ENCODE data around the gene FADS1. TPM values are rescaled to one million over a fixed set of nuclear protein-coding genes. Genes with fewer than 3 reads are reported as not detected.

Gene FADS1
- total and polyA plus RNA-seq, 2 of the 13 experiments (the other 11 are each of a cell fraction or from before 2014, with no cell fraction given), result 91.8 to 108 TPM

DNA sequence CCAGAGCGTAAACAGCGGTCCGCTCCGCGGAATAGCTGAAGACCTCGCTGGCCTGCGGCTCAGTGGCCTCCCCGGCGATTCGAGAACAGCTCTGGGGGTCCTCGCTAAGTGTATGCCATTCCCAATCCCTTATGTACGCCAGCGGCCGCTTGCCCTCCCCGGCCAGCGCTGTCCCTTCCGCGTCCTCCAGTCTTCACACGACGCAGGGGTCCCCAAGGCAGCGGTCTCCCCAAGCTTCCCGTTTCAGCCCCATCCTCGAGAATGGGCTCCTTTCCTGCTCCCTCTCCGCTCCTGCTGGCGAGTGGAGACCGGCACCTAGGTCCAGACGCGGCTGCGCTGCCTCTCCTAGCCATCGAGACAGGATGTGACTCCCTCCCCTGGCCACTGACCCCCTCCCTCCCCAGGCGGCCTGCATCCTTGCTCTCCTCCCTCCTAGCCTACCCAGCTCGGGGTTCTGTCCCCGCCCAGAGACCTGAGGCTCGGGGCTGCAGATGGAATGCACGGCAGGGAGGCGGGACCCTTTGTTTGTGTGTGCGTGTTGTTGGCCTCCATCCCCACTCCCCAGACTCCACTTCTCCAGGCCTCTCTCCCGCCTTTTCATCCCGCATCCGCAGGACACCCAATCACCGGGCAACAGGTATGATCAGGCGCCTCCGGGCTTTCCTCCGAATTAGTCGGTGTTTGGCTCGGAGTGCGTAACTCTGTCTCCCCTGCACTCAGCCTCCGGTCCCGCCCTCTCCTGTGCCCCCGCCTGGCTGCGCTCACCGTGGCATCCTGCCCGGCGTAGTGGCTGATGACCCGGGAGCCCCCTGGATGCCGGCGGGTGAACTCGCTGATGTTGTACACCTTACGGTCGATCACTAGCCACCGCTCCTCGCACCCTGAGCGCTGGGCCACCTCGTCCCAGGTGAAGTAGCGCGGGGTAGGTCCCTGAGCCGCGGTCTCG lies 740 bp downstream of the FADS1 start (continued):
- TF ChIP-seq, protein P1, sequence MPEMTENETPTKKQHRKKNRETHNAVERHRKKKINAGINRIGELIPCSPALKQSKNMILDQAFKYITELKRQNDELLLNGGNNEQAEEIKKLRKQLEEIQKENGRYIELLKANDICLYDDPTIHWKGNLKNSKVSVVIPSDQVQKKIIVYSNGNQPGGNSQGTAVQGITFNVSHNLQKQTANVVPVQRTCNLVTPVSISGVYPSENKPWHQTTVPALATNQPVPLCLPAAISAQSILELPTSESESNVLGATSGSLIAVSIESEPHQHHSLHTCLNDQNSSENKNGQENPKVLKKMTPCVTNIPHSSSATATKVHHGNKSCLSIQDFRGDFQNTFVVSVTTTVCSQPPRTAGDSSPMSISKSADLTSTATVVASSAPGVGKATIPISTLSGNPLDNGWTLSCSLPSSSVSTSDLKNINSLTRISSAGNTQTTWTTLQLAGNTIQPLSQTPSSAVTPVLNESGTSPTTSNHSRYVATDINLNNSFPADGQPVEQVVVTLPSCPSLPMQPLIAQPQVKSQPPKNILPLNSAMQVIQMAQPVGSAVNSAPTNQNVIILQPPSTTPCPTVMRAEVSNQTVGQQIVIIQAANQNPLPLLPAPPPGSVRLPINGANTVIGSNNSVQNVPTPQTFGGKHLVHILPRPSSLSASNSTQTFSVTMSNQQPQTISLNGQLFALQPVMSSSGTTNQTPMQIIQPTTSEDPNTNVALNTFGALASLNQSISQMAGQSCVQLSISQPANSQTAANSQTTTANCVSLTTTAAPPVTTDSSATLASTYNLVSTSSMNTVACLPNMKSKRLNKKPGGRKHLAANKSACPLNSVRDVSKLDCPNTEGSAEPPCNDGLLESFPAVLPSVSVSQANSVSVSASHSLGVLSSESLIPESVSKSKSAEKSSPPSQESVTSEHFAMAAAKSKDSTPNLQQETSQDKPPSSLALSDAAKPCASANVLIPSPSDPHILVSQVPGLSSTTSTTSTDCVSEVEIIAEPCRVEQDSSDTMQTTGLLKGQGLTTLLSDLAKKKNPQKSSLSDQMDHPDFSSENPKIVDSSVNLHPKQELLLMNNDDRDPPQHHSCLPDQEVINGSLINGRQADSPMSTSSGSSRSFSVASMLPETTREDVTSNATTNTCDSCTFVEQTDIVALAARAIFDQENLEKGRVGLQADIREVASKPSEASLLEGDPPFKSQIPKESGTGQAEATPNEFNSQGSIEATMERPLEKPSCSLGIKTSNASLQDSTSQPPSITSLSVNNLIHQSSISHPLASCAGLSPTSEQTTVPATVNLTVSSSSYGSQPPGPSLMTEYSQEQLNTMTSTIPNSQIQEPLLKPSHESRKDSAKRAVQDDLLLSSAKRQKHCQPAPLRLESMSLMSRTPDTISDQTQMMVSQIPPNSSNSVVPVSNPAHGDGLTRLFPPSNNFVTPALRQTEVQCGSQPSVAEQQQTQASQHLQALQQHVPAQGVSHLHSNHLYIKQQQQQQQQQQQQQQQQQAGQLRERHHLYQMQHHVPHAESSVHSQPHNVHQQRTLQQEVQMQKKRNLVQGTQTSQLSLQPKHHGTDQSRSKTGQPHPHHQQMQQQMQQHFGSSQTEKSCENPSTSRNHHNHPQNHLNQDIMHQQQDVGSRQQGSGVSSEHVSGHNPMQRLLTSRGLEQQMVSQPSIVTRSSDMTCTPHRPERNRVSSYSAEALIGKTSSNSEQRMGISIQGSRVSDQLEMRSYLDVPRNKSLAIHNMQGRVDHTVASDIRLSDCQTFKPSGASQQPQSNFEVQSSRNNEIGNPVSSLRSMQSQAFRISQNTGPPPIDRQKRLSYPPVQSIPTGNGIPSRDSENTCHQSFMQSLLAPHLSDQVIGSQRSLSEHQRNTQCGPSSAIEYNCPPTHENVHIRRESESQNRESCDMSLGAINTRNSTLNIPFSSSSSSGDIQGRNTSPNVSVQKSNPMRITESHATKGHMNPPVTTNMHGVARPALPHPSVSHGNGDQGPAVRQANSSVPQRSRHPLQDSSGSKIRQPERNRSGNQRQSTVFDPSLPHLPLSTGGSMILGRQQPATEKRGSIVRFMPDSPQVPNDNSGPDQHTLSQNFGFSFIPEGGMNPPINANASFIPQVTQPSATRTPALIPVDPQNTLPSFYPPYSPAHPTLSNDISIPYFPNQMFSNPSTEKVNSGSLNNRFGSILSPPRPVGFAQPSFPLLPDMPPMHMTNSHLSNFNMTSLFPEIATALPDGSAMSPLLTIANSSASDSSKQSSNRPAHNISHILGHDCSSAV (CRISPR knock-in tag; IDR thresholded peaks at IDR 0.05; ENCODE audit: borderline replicate concordance), result no peak
- TF ChIP-seq, protein P2, sequence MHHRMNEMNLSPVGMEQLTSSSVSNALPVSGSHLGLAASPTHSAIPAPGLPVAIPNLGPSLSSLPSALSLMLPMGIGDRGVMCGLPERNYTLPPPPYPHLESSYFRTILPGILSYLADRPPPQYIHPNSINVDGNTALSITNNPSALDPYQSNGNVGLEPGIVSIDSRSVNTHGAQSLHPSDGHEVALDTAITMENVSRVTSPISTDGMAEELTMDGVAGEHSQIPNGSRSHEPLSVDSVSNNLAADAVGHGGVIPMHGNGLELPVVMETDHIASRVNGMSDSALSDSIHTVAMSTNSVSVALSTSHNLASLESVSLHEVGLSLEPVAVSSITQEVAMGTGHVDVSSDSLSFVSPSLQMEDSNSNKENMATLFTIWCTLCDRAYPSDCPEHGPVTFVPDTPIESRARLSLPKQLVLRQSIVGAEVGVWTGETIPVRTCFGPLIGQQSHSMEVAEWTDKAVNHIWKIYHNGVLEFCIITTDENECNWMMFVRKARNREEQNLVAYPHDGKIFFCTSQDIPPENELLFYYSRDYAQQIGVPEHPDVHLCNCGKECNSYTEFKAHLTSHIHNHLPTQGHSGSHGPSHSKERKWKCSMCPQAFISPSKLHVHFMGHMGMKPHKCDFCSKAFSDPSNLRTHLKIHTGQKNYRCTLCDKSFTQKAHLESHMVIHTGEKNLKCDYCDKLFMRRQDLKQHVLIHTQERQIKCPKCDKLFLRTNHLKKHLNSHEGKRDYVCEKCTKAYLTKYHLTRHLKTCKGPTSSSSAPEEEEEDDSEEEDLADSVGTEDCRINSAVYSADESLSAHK (CRISPR knock-in tag; IDR thresholded peaks at IDR 0.05; ENCODE audit: borderline replicate concordance), result no peak
- TF ChIP-seq ARID2 (CRISPR knock-in tag; IDR thresholded peaks at IDR 0.05; ENCODE audit: borderline replicate concordance), result no peak
- TF ChIP-seq, protein P3, sequence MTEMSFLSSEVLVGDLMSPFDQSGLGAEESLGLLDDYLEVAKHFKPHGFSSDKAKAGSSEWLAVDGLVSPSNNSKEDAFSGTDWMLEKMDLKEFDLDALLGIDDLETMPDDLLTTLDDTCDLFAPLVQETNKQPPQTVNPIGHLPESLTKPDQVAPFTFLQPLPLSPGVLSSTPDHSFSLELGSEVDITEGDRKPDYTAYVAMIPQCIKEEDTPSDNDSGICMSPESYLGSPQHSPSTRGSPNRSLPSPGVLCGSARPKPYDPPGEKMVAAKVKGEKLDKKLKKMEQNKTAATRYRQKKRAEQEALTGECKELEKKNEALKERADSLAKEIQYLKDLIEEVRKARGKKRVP (CRISPR knock-in tag; IDR thresholded peaks at IDR 0.05), result no peak; a peak in 1 of 4 replicates
- TF ChIP-seq RFXAP (CRISPR knock-in tag; IDR thresholded peaks at IDR 0.05; ENCODE audit: borderline replicate concordance), result no peak
- TF ChIP-seq, protein P4, sequence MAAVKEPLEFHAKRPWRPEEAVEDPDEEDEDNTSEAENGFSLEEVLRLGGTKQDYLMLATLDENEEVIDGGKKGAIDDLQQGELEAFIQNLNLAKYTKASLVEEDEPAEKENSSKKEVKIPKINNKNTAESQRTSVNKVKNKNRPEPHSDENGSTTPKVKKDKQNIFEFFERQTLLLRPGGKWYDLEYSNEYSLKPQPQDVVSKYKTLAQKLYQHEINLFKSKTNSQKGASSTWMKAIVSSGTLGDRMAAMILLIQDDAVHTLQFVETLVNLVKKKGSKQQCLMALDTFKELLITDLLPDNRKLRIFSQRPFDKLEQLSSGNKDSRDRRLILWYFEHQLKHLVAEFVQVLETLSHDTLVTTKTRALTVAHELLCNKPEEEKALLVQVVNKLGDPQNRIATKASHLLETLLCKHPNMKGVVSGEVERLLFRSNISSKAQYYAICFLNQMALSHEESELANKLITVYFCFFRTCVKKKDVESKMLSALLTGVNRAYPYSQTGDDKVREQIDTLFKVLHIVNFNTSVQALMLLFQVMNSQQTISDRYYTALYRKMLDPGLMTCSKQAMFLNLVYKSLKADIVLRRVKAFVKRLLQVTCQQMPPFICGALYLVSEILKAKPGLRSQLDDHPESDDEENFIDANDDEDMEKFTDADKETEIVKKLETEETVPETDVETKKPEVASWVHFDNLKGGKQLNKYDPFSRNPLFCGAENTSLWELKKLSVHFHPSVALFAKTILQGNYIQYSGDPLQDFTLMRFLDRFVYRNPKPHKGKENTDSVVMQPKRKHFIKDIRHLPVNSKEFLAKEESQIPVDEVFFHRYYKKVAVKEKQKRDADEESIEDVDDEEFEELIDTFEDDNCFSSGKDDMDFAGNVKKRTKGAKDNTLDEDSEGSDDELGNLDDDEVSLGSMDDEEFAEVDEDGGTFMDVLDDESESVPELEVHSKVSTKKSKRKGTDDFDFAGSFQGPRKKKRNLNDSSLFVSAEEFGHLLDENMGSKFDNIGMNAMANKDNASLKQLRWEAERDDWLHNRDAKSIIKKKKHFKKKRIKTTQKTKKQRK (IDR thresholded peaks at IDR 0.05; ENCODE audit: low read length), result no peak
- TF ChIP-seq AGO2 (optimal IDR thresholded peaks at IDR 0.05; ENCODE audit: low read depth, low read length), result peak; percentile 51
- TF ChIP-seq ZNF136 (CRISPR knock-in tag; IDR thresholded peaks at IDR 0.05; ENCODE audit: low read depth), result no peak
- TF ChIP-seq ZNF607 (CRISPR knock-in tag; IDR thresholded peaks at IDR 0.05; ENCODE audit: borderline replicate concordance), result no peak
- TF ChIP-seq FOXC1 (CRISPR knock-in tag; IDR thresholded peaks at IDR 0.05; ENCODE audit: borderline replicate concordance), result 0 out of 2 replicates have a peak, but pooled peaks have one; percentile 51
- no peak for TF ChIP-seq ZNF713 (CRISPR knock-in tag; IDR thresholded peaks at IDR 0.05)

Data from HepG2 (cell line).